CD1c-positive myeloid dendritic cell (primary cell): ENCODE results near the gene MBNL1.

Experiments used
- DNase-seq: peaks from one replicate; pipeline ENCODE4 v3.0.0-alpha.2; 2016; ENCODE audit errors: extremely low spot score

The MBNL1 gene, protein sequence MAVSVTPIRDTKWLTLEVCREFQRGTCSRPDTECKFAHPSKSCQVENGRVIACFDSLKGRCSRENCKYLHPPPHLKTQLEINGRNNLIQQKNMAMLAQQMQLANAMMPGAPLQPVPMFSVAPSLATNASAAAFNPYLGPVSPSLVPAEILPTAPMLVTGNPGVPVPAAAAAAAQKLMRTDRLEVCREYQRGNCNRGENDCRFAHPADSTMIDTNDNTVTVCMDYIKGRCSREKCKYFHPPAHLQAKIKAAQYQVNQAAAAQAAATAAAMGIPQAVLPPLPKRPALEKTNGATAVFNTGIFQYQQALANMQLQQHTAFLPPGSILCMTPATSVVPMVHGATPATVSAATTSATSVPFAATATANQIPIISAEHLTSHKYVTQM

GRCh38 chr3:152268555-152269055 lies at the start of gene MBNL1:
Gene MBNL1, plus strand, starts transcription at chr3:152268929. Its CDS starts 31,265 bp downstream, at chr3:152300194.
- DNase-seq, result peak; percentile 94

DNA sequence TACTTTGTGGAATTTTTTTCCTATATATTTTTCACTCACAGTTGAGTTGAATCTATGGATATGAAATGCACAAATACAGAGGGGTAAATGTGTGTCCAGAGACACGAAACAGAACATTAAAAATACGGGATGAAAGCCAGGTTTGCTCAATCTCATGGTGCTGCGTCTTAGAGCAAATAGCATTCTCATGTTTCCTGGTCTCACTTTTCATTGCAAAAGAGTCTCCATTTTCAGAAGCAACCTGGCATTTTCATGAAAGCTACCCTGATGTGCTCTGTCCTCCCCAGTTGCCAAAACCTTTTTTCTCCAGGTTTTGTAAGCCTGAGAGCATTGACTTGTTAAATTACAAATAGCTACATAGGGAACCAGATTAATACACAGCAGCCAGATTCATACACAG lies 49.5 kb upstream of the MBNL1 start:
- DNase-seq, result no peak

- no peak for DNase-seq
Measured at GRCh38 chr3:152219769-152220255, 48.9 kb upstream of the MBNL1 start.

- DNase-seq, result peak; percentile 76
Measured at GRCh38 chr3:152222327-152222726, 46.4 kb upstream of the MBNL1 start.

GRCh38 chr3:152225201-152225600 lies 43.5 kb upstream of the MBNL1 start:
- no peak for DNase-seq

DNA sequence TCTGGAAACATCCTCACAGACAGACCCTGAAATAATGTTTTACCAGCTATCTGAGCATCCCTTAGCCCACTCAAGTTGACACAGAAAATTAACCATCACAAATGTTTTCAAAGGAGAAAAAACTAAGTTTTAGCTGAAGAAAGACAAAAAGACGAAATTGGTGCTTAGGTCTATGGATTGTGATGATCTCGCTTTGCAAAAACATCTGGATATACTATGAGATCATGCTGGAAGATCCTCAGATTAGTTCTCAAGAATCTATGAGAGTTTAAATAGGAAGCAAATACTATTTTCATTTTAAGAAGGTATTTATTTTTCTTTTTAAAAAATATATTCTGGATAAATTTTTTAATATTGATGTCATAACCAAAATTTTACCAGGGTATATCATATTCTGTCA lies 42.6 kb upstream of the MBNL1 start:
- no peak for DNase-seq

DNA sequence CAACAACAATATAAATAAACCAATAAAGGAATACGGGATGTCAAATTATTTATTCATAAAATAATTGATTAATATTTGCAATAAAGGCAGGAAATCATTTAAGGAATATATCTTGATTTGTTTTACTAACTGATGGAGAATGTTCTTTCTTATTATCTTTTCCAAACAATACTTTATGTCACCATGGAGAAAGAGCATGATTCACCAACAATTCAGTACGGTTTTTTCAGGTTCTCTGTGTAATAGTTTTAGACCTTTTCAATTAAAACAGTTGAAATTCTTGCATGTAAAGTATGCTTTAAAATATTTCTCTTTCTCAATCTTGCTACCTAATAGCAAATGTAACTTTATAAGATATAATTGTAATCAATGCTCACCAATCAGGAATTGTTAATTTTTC lies 41.7 kb upstream of the MBNL1 start:
- no peak for DNase-seq

- no peak for DNase-seq
Measured at GRCh38 chr3:152229692-152230091, 39.0 kb upstream of the MBNL1 start.

DNA sequence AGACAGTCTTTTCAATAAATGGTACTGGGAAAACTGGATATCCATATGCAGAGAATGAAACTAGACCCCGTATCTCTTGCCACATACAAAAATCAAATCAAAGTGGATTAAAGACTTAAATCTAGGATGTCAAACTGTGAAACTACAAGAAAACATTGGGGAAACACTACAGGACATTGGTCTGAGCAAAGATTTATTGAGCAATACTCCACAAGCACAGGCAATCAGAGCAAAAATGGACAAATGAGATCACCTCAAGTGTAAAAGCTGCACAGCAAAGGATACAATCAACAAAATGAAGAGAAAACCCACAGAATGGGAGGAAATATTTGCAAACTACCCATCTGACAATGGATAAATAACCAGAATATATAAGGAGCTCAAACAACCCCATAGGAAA lies 38.4 kb upstream of the MBNL1 start:
- no peak for DNase-seq

DNA sequence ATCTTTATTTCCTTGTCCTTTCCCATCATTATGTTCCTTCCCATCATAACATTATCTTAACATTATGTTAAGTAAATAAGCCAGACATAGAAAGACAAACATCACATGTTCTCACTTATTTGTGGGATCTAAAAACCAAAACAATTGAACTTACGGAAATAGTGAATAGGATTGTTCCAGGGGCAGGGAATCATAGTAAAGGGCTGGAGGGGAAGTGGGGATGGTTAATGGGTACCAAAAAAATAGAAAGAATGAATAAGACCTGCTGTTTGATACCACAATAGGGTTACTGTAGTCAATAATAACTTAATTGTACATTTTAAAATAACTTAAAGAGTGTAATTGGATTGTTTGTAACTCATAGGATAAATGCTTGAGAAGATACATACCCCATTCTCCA lies 36.7 kb upstream of the MBNL1 start:
- DNase-seq, result no peak

DNA sequence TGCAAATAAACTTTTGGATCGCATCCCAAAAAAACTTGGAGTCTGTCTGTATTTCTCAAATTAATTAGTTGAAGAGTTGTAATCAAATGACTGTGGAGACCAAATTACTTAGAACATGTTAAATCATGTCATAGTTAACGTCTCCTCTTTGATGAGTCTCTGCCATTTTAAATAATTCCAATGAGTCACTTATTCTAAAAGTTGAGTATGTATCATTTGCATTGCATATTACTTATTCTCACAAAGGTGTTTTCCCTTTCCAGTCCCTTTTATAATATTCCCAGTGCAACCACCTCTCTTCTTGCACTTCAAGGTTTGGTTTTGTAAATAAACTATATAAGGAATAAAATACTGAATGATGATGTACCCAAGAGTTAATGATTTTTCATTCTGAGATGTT lies 36.0 kb upstream of the MBNL1 start:
- no peak for DNase-seq

- no peak for DNase-seq
Measured at GRCh38 chr3:152234657-152235375, 33.9 kb upstream of the MBNL1 start.

- no peak for DNase-seq
Measured at GRCh38 chr3:152235709-152236298, 32.9 kb upstream of the MBNL1 start.

DNA sequence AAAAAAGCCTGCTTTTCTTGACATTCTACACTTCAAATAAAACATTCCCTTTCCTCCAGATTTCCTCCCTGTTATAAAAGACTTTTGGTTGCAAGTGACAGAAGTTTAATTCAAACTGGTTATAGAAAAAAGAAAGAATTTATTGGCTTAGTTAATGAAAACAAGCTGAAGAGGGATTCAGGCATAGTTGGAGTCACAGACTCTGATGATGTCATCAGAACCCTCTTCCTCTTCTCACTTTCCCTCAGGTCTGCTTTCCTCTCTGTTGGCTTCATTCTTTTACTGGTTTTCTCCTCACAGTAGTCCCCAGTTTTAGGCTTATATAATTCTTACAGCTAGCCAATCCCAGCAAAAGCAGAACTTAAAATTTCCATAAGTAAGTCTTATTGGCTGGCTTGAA lies 32.0 kb upstream of the MBNL1 start:
- peak; percentile 60 for DNase-seq

DNA sequence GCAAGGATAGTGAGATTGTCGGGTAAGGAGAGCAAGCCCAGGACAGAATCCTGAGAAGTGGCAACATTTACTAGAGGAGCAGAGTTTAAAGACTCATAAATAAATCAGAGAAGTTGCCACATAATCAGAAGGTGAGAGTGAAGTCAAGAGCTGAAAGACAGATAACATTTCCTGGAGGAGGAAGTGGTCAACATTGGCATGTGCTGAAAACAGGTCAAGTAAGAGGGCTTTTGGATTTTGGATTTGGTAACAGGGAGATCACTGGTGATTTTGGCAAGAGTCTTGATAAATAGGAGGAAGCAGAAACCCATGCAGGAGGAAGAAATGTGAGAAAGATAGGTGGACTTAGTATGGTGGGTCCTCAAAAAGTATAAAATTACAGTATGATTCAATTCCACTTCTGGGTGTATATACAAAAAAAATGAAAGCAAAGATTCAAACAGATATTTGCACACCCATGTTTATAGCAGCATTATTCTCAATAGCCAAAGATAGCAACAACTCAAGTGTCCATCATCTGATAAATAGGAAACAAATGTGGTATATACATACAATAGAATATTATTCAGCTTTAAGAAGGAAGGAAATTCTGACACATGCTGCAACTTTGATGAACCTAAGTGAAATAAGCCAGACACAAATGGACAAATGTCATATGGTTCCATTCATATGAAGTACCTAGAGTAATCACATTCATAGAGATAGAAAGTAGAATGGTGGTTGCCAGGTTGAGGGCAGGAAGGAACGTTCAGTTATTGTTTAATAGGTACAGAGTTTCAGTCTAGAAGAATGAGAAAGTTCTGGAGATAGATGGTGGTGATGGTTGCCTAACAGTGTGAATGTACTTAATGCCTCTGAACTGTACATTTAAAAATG lies 27.3 kb upstream of the MBNL1 start:
- peak; percentile 59 for DNase-seq

- peak; percentile 67 for DNase-seq
Measured at GRCh38 chr3:152243301-152243711, 25.4 kb upstream of the MBNL1 start.

GRCh38 chr3:152243721-152244516 lies 24.8 kb upstream of the MBNL1 start:
- DNase-seq, result peak; percentile 85

GRCh38 chr3:152244517-152244888 lies 24.2 kb upstream of the MBNL1 start:
- no peak for DNase-seq

DNA sequence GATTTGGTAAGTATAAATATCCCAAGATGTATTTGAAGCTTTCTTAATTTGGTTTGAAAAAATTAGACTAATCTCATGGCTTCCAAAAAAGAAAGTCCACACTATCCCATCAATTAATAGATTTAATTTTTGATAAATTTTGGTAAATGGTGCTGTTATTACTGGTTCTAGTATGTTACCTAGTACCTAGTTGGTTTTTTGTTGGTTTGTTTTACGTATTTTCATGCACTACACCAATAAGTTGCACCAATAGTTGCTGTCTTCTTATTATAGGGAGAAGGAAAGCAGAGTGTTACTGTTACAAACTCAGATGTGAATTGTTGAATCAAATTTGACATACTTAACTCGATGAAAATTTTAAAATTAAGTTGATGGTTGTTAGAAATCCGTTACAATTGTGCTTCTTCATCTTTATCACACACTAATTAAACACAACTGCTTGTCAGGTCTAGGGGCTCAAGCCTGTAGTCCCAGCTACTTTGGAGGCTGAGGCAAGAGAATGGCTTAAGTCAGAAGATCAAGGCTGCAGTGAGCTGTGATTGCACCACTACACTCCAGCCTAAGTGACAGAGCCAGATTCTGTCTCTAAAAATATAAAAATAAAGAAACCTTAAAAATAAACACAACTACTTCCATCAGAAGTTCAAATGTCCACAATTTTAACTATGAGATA lies 23.1 kb upstream of the MBNL1 start:
- DNase-seq, result peak; percentile 51

DNA sequence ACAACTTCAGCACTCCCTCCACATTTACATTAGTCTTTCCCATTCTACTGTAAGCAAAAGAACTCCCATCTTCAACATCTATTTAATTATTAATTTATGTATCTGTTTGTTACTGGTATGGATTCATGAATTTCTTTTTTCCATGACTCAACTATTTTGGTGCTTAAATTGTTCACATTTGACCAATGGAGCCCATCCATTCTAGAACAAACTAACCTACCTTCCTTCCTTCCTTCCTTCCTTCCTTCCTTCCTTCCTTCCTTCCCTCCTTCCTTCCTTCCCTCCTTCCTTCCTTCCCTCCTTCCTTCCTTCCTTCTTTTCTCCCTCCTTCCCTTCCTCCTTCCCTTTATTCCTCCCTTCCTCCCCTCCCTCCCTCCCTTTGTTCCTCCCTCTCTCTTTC lies 16.8 kb upstream of the MBNL1 start:
- no peak for DNase-seq
